Transverse colon (tissue), 4 donors: ENCODE measurements around the gene RECK.

Experiments used
- CTCF ChIP-seq, 5 experiments: fragments of 200-600 bp in 3 of 5; fragments of 450-650 bp in 2 of 5; sonication (generic) in 3 of 5; IDR thresholded peaks; 1 replicate in 2 of 5; 2 replicates in 3 of 5; pipeline ENCODE4 v1.5.1; 2016 to 2017; ENCODE audit warnings: antibody characterized with exemption in 5 of 5, inconsistent platforms in 3 of 5, mild to moderate bottlenecking in 2 of 5, moderate library complexity in 1 of 5
- EP300 ChIP-seq: sonication (generic); formaldehyde crosslinking; IDR thresholded peaks from one replicate; pipeline ENCODE4 v1.6.1; 2017; ENCODE audit warnings: antibody characterized with exemption, low read depth
- POLR2AphosphoS5 ChIP-seq, 3 donors: sonication (generic); formaldehyde crosslinking; IDR thresholded peaks; one replicate each; pipeline ENCODE4 v1.6.1; 2016; ENCODE audit warnings: antibody characterized with exemption in 3 of 3

GRCh38 chr9:36151316-36152210 lies 114.8 kb downstream of the RECK start:
- TF ChIP-seq CTCF (IDR thresholded peaks at IDR 0.05) (no peak), POLR2AphosphoS5 (IDR thresholded peaks at IDR 0.05) (peak; percentile 33 to 49 (median 46)), EP300 (no peak)
